ENCODE data around the gene SCIN.
"Not testable (repeated sequence)": the region's sequence is repeated elsewhere in the genome, so short reads cannot be mapped to it uniquely, and the experiment has no call there.

The SCIN gene

DNA sequence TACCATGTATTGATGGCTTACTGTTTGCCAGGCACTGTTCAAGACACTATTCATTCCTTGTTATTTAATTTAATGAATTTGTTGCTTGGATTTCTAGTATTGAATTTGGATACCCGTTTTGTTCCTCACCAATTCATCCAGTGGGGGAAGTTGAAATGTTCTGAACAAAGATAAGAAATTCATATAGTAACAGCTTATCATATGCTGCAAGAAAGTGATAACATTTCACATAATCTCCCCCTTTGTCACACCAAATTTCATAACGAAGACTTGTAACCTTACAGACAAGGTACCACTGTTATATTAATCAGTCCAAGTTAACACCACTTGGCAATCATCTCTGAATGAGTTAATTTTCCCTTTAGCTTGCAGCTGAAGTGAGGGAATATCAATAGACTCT, 42.1 kb downstream of the SCIN start:
- no peak for DNase-seq (ENCODE audit: low spot score)

DNA sequence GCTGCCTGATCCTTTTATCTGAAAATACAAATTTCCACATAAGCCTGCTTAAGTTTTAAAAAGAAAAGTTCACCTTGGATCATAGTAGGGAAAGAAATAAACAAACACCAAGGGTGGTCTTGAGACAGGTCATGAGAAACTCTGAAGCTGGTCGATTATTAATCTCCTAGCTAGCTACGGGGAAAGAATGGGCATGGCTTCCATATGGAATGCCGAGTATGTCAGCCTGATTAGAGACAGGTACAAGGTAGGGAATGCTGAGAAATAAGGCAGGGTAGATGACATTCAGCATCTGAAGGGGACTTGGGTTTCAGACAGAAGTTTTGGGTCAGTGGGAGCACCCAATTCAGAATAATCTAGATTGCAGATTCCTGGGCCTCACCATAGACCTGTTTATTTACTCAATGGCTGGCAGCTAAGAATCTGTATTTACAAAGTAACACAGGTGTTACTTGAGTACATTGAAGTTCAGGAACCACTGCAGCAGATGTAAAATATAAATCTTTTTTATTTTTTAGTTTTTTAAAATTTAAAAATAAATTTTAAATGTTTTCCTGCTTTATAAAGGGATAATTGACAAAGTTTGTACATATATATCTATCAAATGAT, 49.0 kb downstream of the SCIN start:
- no peak for DNase-seq (ENCODE audit: low spot score)

DNA sequence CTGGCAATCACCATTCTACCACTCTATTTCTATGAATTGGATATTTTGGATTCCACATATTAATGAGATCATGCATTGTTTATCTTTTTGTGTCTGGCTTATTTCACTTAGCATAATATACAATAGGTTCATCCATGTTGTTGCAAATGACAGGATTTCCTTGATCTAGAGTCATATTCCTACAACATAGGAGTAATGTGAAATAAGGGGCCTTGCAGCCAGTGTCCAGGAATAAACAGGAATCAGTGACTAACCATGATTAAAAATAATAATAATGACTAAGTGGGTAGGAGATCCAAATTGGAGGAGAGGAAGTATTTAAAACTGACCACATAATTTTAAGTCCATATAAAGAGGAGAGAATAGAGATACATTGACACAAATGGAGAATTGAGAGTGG, 49.9 kb downstream of the SCIN start:
- no peak for DNase-seq (ENCODE audit: low spot score)

DNA sequence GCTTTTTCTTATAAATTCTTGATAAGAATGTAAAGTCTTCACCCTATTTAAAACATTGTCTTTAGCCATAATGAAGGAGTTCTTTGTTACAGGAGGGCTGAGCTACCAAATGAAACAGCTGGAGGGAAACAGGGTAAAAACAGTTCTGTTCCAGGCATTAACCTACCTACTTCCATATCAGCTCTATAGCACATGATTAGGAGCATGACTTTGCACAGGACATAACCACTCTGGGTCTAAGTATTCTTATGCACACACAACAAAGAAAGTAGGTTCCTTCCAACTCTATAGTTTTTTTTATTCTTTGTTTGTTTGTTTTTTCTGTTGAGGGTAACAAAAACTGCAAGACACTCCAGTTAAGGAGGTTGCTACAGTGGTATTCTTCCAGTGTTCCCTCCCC, 52.7 kb downstream of the SCIN start:
- no peak for DNase-seq (ENCODE audit: low spot score)

DNA sequence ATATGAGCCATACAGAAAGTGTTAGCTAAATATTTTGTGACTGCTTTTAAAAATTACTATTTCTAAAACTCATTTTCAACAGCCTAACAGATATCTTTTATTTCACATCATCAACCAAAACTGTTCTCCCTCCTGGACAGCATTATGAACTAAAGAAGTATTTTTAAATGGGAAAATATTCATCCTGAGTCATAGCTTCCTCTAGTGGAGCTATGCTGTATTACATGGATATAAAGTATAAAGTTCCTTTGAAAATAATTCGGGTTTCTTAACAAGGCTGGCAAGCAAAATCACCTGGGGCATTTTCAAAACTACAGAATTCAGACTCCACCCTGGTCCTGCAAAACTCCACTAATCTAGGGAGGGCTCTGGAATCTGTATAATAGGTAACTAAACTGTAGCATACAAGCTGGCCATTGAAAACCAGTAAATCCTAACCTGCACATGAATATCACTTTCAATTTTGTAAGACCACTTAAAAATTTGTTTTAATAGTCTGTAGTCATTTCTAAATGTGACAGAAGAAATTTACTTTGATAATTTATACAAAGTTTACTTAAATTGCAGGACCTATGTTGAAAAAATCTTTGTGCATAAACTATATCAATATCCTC, 53.5 kb downstream of the SCIN start:
- DNase-seq (ENCODE audit: low spot score) = no peak

DNA sequence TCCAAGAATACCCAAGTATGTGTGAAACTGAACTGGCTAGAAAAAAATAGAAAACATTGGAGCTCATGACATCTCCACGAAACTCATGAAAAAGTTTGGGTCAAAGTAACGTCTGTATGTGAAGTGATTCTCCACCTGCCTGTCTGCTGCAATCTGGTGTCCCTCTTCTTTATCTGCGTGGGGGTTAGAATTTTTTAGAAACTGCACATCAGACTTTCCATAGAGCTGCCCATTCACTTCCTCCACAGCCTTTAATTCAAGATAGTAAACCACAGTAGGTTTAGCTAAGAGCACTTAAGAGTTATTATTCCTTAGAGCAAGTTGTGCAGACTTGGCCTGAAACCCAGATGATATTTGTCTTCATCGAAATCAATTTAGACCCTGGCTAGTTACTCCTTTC, 55.3 kb downstream of the SCIN start:
- DNase-seq (ENCODE audit: low spot score) = no peak

DNA sequence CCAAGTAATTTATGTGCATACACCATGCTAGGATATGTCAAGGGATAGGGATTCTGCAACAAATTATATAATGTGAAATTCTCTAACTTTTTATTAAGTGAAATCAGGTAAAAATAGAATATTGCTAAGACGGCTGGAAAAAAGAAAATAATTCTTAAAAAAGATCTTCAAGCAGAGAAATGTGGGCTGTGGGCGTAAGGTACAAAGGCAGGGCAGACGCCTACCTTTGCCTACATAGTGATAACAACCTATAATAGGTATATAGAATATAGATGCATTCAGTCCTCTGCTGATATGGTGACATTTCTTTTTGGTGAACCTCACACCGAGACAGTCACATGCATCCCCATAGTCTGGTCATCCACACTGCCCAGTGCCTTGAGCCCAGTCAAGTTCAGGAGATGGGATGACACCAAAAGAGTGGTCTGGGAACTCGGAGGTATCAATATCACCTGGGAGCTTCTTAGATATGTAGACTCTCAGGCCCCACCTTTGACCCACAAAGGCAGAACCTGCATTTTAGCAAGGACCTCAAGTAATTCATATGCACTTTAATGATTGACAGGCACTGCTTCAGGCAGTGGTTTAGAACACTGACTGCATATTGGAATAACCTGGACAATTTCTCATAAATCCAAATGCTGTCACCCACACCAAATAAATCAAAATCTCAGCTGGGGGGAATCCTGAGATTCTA, 59.4 kb downstream of the SCIN start:
- no peak for DNase-seq (ENCODE audit: low spot score)

DNA sequence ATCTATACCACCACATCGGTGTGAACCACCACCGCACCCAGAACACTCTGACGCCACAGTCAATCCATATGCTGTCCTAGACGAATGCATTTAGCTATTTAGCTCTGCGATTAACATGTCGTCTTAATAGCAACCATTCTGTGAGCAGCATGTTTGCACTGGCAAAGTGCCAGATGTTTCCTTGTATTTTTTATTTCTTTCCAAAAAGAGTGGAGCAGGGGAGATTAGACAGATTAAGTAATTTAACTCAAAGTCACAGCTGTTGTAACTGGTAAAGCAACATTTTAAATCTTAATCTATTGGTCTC, 59.9 kb downstream of the SCIN start:
- DNase-seq (ENCODE audit: low spot score) = no peak

DNA sequence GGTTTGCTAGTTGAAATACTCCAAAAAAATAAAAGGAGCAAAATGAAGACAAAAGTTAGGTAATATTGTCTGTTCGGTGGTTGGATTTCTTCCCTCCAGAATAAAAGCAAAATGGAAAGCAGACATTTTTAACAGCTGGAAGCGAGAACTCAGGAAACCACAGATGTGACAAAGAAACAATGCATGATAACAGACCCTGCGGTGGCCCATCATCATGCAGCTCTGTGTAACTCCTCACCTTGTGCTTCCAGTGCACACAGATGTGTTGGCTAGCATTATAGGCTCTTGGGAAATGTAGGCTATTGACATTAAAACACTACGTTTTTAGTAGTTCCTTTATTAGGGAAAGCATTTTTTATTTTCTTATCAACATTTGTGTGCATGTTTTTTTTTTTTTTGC, 63.1 kb downstream of the SCIN start:
- no peak for DNase-seq (ENCODE audit: low spot score)

DNA sequence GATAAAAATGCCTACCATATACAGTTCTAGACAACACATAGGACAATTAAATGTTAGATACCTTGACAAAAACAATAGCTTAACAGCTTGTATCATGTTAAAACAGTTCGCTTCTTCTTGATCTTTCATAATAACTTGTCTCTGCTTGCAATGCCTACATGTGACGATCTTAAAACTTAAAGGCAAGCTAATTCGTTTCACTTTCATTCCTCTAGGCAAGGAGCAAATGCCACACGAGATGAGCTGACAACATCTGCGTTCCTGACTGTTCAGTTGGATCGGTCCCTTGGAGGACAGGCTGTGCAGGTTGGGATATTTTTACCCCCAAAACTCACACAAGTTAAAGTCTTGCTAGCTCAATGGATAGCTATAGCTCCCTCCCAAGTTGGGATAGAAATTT, 65.3 kb downstream of the SCIN start:
- peak; percentile 30 for DNase-seq (ENCODE audit: low spot score)

DNA sequence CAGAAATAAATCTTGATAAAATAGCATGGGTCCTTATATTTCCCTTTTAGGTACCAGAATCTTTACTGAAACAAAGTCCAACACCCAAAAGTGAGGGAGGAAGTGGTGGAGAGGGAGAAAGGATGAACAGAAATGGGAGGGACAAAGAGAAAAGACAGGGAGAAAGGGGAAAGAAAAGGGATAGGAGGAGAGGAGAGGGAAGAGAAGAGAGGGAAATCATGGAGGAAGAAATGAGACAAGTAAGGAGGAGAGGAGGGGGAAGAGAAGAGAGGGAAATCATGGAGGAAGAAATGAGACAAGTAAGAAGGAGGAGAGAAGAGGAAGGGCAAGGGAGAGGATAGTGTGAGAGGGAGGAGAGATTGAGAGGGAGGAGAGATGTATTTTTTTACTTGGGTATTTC, 66.8 kb downstream of the SCIN start:
- DNase-seq (ENCODE audit: low spot score) = no peak

DNA sequence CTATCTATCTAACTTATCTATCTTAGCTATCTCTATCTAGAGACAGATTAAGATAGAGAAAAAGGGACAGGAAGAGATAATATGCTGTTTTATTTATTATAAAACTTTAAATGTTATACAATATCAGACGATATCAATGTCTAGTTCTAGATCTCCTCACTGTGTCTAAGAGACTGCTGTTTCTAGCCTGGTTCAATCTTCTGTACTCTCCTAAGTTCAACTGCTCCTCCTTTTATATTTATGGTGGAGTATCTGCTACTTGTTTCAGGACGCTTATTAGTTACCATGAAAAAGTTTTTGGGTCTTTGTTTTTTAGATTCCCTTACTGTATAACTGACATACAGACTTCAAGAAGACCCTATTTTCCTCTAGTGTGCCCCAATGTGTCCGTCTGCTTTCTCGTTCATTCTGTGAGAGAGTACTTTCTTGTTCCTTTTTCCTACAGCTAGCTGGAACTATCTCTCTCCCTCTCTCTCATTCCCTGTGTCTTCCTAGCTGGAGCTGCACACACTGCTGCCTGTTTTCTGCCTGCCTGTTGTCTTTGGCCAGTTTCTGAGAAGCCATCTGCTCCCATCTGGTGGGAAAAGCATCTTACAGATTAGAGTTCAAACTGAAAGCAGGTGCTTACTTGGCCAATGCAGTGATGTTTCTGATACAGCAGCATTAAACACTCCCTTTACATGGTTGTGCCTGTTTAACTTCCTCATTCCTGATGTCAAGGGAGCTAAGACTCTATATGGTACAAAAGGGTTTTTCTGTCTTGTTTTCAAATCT, 67.5 kb downstream of the SCIN start:
- DNase-seq (ENCODE audit: low spot score) = no peak

DNA sequence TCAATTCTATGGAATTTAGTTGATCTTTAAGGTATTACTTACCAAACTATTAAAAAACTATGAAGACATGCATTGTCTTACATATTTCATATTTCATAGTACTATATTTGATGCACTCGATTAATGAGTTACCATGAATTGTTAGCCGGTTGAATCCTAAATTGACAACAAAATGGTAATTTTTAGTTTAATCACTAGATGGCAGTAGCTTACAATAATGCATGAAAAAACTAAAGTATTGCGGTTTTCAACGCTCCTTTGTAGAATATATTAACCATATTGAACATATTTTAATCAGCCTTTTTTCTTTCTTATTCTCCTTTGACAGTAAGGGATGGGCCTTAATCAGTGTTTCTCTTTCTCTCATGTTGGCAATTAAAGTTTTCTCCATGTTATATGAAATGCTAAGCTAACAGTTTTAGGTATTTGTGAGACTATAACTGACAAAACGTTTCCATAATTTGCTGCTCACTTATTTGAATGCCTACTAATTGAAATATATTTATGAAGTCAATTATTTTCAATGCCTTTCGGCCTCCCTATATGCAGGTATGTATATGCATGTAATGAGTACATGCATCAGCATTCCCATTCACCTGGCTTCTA, 68.4 kb downstream of the SCIN start:
- DNase-seq (ENCODE audit: low spot score) = peak; percentile 32

DNA sequence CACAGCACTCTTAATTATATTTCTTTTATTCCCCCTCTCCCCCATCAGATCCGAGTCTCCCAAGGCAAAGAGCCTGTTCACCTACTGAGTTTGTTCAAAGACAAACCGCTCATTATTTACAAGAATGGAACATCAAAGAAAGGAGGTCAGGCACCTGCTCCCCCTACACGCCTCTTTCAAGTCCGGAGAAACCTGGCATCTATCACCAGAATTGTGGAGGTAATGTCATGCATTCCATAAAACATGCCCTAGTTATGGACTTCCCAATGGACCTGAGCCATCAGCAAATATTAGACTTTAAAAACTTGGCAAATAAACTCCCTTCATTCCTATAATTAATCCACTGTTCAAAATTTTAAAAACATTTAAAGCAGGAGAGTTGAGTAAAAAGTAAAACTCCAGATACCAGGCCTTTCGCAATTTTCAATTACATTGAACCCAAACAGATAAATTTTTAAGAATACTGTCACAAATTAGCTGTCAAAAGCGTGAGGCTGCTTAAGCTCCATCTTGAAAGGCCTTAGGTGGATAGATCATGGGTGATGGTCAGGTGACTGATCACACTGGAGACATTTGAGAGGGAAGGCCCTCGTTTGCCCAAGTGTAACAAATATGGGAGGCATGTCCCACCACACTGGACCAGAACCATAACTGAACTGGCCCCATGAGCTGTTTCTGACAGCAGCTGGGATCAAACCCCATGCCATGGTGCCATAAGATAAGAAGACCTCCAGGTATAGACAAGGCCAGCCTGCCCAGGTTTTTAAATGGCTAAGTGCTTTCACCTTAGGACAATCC, 70.0 kb downstream of the SCIN start:
- no peak for DNase-seq (ENCODE audit: low spot score)

DNA sequence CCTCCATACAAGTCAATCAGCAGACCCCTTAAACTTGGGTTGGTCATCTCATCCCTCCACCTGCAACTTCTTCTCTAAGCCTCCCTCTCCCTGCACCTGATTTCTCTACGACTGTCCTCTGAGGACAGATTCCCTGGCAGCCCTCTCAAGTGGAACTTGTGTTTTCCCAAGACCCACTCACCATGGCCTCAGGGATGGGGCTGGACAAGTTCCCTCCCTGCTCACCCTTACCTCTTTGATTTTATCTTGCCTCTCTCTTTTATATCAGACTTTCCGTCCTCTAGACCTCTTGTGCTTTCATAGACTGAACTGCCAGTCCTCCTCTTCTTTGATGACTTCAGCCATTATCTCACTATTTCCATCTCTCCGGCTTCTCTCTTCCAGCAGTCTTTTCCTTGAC, 70.7 kb downstream of the SCIN start:
- DNase-seq (ENCODE audit: low spot score) = no peak

DNA sequence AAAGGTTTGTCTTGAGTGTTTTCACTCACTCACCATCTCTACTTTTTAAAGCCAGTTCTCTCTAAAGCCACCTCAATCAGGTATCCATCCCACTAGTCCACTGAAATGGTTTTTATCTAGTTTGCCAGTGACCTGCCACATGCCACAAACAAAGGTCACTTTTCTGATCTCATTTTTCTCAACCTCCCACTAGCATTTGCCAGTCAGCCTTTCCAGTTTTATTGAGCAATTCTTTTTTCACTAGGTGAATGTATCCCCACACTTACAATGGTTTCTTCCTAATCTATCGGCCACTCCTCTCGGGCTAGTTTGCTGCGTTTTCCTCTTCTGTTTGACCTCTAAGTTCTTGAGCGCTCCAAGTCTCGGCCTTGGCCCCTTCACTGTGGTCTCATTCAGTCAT, 72.0 kb downstream of the SCIN start:
- DNase-seq (ENCODE audit: low spot score) = no peak

DNA sequence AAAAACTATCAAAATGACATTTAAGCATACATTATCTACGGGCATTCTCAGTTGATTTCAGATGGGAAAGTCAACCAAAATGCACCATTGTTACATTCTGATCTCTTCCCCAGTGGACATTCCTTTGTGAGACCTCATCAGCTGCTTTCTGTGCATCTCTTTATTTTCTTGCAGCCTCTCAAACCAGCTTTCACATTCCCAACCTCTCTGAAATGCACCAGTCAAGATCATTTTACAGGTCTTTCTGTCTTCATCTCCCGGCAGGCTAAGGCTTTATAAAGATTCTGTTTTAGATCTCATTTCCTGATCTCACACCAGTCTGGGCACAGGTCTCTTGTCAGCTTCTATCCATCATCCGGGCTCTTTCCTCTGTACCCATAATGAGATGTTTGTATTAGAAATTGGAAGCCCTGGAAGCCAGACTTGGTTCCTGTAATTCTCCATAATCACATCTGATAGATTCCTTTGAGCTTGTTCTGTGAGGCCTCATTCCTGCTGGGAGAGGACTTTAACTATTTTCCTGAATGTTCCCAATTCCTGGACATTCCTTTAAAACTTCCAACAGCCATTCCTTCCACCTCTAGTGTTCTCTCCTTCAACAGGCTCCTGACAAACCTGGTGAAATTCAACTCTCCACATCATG, 72.6 kb downstream of the SCIN start:
- no peak for DNase-seq (ENCODE audit: low spot score)

DNA sequence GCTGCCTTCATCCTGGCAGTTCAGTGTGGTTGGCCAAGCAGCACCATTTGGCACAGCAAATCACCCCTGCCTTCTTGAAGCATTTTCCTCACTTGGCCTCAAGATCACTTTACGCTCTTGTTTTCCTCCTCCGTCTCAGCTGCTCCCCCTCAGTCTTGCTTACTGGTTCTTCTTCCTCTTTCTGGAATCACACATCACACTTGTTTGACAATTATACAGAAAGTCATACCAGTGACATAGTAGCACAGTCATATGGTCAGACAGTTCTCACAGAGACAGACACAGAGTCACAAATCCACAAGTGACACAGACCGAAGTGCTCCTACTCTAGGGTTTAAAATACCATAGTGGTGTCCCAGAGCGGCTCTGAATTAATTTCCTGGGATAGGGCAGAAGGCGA, 73.1 kb downstream of the SCIN start:
- DNase-seq (ENCODE audit: low spot score) = no peak

DNA sequence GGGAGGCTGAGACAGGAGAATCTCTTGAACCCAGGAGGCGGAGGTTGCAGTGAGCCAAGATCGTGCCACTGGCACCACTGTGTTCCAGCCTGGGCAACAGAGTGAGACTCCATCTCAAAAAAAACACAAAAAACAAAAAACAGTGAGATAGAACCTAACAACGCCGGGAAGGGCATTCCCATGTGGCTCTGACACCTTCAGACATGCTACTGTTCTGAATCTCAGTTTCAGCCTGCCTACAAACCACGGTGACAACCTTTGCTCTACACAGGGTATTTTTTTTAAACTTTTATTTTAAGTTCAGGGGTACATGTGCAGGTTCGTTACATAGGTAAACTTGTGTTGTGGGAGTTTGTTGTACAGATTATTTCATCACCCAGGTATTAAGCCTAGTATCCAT, 74.7 kb downstream of the SCIN start:
- DNase-seq (ENCODE audit: low spot score) = not testable (repeated sequence)

DNA sequence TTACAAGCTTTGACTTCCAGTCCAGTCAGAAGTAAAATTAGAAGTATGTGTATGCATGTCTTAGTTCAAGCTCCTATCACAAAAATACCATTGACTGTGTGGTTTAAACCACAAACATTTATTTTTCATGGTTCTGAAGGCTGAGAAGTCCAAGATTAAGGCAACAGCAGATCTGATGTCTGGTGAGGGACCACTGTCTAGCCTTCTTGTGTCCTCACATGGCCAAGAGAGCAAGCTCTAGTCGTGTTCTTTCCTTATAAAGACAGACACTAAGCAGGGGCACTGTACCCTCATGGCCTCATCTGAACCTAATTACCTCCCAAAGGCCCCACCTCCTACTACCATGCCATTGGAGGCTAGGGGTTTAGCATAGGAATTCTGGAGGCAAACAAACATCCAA, 75.6 kb downstream of the SCIN start:
- no peak for DNase-seq (ENCODE audit: low spot score)
